DMS53 treated with DMSO at 0.1 percent for 48 hours (cell line): ENCODE data around the gene MIA.
"Not testable (repeated sequence)": the region's sequence is repeated elsewhere in the genome, so short reads cannot be mapped to it uniquely, and the experiment has no call there.

Source experiments
- DNase-seq: peaks from one replicate; lab custom pipeline; 2025; ENCODE audit not compliant: unreplicated experiment; lab: John Stamatoyannopoulos, UW

MIA gene

DNA sequence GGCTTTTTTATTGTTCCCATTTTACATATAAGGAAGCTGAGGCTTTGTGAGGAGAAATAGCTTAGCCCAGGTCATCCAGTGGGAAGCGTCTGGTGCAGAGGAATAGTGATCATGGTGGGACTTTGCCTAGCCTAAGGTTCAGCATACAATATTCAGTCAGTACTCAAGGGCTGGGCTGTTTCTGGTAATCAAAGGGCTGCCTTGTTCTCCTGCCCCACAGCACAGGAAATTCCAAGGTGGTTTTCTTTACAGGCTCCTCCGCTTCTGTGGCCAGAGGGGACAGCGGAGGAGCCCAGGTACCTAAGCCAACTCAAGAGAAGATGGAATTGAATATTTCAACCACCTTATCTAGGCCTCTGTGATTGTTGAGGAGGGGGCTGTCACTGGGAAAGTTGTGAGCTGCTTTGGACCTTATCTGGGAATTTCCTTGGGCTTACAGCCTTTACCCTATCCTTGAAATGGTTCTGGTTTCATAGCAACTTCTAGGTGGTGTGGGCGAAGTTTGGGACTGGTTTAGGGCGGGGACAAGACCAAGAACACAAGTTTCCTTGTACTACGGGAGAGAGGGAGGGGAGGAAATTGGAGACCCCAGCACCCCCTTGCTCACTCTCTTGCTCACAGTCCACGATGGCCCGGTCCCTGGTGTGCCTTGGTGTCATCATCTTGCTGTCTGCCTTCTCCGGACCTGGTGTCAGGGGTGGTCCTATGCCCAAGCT lies at the start of gene MIA:
MIA (plus strand) TSS at position 606 of the 716 bp plus-strand sequence; CDS start at position 628, 22 bp downstream.
- no peak for DNase-seq

DNA sequence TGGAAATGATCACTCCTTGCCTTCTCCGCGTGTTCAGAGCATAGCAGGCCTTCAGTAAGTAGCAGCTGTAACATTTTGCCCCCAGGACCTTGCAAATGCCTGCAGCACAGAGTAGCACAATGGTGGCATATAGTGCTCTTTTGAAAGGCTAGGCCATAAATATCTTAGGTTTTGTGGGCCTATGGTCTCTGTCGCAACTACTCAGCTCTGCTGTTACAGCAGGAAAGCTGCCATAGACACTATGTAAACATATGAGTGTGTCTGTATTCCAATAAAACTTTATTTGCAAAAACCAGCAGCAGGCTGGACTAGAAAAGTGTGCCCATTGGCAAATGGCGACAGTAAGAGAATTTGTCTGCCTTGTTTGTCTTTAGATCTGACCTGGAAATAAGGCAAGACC lies 49.0 kb upstream of the MIA start:
- DNase-seq, result no peak

DNA sequence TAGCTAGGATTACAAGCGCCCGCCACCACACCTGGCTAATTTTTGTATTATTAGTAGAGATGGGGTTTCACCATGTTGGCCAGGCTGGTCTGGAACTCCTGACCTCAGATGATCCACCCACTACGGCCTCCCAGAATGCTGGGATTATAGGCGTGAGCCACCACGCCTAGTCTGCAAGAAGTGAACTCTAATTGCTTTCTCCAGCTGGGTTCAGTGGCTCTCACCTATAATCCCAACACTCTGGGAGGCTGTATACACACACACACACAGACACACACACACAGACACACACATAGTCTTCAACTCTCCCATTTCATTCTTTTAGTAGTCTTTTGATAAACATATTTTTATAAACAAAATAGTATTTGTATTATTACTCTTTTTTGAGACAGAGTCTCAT lies 45.3 kb upstream of the MIA start:
- not testable (repeated sequence) for DNase-seq

DNA sequence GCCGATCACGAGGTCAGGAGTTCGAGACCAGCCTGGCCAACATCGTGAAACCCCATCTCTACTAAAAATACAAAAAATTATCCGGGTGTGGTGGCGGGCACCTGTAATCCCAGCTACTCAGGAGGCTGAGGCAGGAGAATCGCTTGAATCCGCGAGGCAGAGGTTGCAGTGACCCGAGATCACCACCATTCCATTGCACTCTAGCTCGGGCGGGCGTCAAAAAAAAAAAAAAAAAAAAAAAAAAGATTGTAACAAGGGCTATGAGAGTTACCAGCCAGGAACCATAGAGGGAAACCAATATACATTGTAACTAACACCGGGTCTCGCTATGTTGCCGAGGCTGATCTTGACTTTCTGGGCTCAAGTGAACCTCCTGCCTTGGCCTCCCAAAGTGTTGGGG lies 43.0 kb upstream of the MIA start:
- not testable (repeated sequence) for DNase-seq

DNA sequence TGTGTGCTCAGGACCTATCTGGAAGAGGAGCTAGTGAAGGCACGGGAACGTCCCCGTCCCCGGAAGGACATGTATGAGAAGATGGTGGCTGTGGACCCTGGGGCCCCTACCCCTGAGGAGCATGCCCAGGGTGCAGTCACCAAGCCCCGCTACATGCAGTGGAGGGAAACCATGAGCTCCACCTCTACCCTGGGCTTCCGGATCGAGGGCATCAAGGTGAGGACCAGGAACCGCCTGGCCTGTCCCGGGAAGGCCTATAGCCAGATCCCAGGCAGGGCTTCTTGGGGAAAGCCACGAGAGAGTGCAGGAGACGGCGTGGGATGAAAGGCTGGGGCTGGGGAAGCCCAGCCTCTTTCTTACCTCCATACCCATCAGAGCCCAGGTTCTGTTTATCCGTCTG lies 42.2 kb upstream of the MIA start:
- DNase-seq, result no peak

DNA sequence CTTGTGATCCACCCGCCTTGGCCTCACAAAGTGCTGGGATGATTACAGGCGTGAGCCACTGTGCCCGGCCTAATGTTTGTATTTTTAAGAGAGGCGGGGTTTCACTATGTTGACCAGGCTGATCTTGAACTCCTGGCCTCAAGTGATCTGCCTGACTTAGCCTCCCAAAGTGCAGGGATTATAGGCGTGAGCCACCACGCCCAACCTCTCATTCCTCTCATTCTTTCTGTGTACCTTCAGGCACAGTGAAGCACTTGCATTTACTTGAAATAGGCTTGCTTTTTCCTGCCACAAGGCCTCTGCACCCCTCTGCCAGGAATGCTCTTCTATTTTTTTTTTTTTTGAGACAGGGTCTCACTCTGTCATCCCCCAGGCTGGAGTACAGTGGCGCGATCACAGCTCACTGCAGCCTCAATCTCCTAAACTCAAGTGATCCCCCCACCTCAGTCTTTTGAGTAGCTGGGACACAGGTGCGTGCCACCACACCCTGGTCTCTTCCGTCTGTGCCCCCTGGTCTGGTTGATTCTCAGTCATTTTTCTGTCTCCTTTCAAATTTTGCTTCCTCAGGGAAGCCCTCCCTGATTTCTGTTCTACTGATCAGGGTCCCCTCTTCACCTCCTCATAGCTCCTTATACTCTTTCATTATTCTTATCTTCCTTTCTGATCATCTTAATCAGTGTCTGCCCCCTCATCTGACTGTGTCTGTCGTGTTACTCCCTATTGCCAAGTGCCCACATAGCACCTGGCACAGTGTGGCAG lies 40.1 kb upstream of the MIA start:
- DNase-seq, result no peak

DNA sequence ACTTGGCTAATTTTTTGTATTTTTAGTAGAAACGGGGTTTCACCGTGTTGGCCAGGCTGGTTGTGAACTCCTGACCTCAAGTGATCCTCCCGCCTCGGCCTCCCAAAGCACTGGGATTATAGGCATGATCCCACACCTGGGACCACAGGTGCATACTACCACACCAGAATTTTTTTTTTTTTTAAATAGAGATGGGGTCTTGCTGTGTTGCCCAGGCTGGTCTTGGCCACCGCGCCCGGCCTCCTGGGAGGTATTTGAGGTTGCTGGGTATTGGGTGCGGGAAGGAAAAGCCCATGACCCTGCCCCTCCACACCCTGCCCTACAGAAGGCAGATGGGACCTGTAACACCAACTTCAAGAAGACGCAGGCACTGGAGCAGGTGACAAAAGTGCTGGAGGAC lies 38.7 kb upstream of the MIA start:
- DNase-seq, result no peak

DNA sequence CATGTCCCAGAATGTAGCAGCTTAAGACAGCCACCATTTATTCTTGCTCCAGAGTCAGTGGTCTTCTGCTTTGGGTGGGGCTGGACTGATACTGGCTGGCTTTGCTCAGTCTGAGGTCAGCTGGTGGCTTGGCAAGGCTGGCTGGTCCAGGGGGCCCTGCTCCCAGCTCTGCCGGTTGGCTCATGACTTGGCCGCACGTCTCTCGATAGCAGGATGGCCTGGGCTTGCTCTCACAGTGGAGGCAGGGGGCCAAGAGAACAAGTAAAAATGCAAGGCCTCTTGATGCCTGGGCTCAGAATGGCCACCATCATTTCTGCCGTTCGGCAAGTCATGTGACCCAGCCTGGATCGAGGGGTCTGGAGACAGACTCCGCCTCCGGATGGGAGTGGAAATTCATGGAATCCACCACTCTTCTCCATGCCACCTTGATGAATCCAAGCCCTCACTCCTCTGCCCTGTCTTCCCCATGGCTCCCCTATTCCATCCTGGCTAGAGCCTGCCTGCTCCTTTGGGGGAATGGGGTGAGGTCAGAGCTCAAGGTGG lies 38.1 kb upstream of the MIA start:
- DNase-seq, result no peak

DNA sequence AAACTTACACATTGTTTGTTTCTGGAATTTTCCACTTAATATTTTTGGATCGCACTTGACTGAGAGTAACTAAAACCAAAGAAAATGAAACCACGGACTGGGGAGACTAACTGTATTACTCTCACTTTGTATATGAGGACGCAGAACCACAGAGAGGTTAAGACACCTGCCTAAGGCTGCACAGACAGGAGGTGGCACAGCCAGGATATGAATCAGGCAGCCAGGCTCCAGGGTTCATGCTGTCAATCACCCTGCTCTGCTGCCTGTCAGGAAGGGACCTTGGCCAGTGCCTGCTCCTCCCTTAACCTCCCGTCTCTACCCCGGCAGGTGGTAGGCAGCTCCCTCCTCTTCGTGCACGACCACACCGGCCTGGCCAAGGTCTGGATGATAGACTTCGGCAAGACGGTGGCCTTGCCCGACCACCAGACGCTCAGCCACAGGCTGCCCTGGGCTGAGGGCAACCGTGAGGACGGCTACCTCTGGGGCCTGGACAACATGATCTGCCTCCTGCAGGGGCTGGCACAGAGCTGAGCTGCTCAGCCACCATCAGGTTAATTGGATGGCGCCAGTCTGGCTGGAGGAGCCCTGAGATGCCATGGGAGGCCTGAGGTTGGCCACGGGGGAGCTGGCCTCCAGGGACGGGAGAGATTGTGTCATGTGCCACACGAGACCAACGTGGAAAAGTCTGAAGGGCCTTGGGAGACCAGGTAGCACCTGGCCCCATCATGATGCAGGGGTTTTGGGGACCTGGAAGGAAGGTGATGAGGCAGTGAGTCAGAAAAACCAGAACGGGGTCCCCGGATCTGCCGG lies 36.1 kb upstream of the MIA start:
- DNase-seq, result no peak

DNA sequence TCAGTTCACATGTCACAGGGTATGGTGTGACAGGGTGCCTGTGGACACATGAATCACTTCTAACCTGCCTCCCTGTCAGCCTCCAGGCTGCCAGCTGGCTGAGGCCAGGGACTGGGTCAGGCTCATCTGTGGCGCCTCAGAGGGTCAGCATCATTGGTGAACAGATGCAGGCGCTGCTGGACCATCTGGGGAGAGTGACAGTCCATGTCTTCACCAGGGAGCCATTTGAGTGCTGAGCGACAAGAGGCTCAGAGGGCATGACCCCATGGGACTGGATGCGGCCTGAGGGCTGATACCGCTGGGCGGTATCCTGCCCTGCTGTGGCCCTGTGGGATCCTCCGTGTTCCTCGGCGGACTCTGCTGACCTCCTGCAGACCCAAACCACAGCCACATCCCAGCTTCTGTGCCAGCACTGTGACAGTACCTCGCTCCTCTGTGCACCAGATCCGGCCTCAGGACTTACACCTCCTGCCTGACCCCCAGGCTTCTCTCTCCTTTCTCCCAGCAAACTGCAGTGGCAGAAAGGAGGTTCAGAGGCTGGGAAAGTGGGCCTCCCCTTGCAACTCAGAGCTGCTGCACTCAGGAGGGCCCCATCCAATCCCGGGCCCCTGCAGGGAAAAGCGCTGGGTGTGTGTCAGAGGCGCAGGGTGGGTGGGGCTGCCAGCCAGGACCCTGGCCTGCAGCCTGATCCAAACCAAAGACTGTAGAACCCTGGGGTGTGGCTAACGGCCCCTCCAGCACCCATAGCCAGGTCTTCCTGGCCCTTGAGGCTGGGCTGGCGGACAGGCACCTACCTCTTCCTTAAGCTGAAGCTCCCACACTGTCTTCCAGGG lies 35.2 kb upstream of the MIA start:
- no peak for DNase-seq

DNA sequence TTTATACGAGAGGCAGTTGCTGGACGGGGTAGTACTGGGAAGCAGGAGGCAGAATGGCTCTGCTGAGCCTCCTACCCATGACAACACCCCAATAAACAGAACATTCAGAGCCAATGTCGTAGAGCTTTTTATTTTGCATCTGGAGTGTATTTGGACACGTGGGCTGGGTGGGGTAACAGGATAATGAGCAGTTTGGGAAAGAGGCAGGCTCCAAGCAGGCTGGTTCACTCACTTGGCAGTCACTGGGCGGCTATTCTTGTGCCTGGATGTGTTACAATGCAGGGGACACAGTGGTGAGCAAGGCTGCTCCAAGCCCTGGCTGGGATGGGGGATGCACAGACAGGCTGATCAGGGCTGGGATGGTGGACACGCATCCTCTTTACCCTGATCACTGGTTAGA lies 34.6 kb upstream of the MIA start:
- no peak for DNase-seq

DNA sequence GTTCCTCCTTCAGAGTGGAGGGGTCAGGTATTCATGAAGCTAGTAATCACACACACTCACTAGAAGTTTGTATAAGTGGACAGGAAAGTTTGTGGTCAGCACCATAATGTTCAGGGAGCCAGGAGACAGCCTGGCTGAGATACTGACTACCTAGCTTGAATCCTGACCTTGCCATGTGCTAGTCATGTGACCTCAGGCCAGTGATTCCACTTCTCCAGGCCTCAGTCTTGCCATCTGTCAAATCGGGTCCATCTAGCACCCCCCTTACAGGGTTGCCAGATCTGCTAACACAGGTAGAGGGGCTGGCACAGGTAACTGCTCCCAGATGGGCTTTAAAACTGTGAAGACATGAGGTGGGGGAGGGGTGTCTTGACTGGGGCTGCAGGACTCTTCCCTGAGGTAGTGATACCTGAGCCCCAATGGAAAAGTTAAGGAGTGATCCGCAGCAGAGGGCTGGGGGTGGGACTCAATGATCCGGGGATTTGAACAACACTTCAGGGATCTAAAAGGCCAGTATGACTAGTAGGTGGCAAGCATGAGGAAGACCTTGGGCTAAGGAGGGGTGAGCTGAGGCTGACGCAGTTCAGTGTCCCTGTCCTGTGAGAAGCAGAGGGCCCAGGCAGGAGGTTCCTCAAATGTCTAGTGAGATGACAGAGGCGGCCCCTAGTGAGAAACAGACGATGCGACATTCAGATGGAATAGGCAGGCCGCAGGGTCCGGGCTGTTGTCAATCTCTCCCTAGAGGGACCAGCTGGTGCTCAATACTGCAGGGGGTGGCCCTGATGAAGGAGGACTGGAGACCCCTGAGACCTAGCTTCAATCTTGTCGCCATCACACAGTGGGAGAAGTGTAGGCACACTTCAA lies 33.6 kb upstream of the MIA start:
- DNase-seq, result no peak

DNA sequence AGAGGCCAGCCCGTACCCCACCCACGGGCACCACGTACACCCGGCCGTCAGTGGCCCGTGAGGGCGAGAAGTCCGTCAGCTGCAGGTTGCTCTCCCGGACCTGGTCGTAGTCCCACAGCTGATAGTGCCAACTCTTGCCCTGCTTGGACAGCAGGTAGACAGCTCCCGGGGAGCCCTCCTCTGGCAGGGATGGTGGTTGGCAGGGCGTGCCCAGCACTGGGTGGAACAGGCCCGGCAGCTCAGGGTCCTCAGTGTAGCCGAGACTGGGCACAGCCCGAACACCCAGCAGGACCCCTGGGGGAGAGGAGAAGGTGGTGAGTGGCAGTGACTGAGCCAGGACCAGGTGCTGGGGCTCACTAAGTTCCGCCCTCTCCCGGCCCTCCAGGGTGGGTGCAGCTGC lies 32.8 kb upstream of the MIA start:
- DNase-seq, result no peak

DNA sequence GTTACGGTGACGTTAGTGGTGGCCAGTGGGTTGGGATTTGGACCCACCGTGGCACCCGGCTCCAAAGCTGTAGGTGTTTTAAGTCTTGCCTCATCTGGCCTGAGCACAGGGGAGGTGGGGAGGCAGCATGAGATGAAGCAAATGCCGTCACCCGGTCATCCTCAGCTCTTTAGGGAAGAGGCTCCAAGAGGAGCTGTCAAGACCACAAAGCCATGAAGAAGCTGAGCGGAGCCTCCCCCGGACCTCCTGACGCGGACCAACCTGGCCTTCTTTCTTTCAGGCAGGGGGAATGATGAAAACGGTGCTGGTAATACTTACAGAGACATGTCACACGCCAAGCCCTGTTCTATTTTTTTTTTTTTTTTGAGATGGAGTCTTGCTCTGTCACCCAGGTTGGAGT lies 32.4 kb upstream of the MIA start:
- no peak for DNase-seq

DNA sequence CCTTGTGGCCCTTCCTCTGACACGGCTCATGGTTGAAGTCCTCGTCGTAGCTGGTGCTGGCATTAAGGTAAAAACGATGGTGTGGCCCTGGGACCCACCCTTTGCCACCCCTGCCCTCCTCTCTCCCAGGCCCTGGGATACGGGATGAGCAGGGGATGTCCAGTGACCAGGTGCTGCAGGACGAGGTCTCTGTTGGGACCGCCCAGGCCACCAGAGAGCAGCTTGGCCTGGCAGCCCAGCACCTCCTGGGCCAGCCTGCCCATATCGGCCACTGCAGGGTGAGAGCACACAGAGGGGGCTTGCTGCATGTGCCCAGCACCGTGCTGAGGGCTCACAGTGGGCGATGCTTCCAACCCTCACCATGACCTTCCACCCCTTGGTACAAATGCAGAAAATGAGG lies 31.4 kb upstream of the MIA start:
- no peak for DNase-seq

DNA sequence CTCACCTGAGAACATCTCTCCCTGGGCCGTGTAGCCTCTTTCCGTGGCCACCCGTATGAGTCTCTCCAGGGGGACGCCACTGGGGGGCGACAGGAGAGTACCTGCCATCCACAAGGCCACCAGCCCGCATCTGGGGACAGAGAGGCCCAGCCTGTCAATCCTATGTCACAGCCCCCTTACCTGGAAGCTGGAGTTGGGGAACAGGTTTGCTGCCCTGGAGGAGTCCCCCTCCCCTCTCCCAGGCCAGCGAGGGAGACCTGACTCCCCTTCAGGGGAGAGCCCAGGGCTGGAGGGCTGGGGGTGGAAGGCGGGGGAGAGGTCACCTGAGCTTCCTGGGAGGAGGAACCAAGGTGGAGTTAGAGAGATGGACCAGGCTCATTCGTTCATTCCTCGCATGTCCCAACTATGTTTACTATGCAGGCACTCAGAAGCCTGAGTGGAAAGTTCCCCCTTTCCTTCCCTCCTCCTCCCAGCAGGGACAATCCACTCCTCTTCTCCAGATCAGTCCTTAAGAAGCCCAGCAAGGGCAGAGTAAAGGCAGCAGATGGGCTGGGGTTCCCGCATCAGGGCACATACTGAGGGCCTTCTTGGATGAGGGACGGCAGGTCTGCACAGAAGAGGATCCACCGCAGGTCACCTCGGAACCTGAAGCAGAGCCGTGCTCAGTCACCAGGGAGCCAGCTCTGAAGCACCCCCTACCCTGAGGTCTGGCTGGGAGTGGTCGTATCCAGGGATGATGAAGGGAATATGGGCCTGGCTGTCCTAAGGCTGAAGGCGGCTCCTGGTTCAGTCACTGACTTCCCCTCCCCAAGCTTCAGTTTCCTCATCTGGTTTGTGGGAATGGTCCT lies 30.5 kb upstream of the MIA start:
- DNase-seq, result no peak

DNA sequence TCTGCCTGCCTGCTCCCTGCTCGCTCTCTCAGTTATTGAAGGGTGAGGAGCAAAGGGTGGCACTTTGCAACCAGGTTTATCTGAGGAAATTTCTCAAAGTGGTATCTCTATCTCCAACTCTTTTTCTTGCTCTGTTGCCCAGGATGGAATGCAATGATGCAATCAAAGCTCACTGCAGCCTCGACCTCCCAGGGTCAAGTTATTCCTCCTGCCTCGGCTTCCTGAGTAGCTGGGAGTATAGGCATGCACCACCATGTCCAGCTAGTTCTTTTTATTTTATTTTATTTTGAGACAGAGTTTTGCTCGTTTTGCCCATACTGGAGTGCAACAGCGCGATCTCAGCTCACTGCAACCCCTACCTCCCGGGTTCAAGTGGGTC lies 29.9 kb upstream of the MIA start:
- no peak for DNase-seq

DNA sequence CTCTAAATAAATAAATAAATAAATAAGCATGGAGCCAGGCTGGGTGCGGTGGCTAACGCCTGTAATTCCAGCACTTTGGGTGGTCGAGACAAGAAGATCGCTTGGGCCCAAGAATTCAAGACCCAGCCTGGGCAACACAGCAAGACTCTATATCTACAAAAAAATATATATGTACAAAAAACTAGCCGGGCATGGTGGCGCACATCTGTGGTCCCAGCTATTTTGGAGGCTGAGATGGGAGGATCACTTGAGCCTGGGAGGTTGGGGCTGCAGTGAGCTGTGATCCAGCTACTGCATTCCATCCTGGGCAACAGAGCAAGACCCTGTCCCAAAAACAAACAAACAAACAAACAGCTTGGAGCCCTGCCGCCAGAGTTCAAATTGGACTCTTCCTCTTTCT lies 27.8 kb upstream of the MIA start:
- no peak for DNase-seq
